ENCODE data around the gene GDF10.

DNA sequence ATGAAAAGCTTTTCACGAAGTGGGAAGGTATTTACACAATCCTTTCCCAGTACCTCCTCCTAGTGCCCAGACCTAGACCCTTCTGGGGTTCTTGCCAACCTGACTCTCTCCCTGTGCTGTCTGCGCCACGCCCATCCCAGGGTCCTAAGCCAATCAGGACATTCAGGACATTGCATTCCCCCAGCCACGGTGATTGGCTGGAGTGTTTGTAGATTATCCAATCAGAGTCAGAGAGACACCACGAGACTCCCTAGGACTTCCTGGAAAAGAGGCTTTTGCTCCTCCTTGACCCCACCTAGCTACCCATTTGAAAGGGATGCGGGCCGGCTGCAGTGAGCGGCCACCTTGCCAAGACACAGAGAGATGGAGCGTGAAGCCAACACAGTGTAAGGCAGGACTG is 18.7 kb downstream of the GDF10 start:
- TF ChIP-seq, protein P1, sequence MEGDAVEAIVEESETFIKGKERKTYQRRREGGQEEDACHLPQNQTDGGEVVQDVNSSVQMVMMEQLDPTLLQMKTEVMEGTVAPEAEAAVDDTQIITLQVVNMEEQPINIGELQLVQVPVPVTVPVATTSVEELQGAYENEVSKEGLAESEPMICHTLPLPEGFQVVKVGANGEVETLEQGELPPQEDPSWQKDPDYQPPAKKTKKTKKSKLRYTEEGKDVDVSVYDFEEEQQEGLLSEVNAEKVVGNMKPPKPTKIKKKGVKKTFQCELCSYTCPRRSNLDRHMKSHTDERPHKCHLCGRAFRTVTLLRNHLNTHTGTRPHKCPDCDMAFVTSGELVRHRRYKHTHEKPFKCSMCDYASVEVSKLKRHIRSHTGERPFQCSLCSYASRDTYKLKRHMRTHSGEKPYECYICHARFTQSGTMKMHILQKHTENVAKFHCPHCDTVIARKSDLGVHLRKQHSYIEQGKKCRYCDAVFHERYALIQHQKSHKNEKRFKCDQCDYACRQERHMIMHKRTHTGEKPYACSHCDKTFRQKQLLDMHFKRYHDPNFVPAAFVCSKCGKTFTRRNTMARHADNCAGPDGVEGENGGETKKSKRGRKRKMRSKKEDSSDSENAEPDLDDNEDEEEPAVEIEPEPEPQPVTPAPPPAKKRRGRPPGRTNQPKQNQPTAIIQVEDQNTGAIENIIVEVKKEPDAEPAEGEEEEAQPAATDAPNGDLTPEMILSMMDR (IDR thresholded peaks at IDR 0.05): no peak
- no peak for TF ChIP-seq POLR2A (IDR thresholded peaks at IDR 0.05)

Data from lower leg skin (tissue), 3 donors.